ENCODE data around the gene PPFIBP2. TPM values are rescaled to one million over a fixed set of nuclear protein-coding genes. Genes with fewer than 3 reads are reported as not detected.

The PPFIBP2 gene
- total RNA-seq, 2 experiments from 2014 or later: 19.9 to 25.7 TPM

GRCh38 chr11:7523416-7524210 is 9.8 kb downstream of the PPFIBP2 start:
- H3K27ac Mint-ChIP-seq: peak overlapping the region; percentile 0
- peaks cover 18% of the 10 kb centered on the region for H3K36me3 Mint-ChIP-seq
- no peaks in the 10 kb centered on the region for H3K9me3 Mint-ChIP-seq
- DNase-seq (no peak), ATAC-seq (ENCODE audit: low read depth) (no peak)
- H3K27me3 Mint-ChIP-seq: peaks cover 3% of the 10 kb centered on the region
- no peak overlapping the region for H3K4me3 Mint-ChIP-seq
- POLR2A ChIA-PET: interaction anchor here (2.1 kb wide), 1 partner anchor 9 kb away, joined by 5 read pairs; no protein-coding TSS in a partner anchor
- H3K4me1 Mint-ChIP-seq: peaks cover 50% of the 10 kb centered on the region

GRCh38 chr11:7524462-7525235 is 10.8 kb downstream of the PPFIBP2 start:
- DNase-seq (no peak), ATAC-seq (ENCODE audit: low read depth) (no peak)
- Mint-ChIP-seq H3K27ac (peak overlapping the region; percentile 17), H3K4me3 (no peak overlapping the region), H3K27me3 (peaks cover 3% of the 10 kb centered on the region), H3K9me3 (no peaks in the 10 kb centered on the region), H3K4me1 (peaks cover 52% of the 10 kb centered on the region), H3K36me3 (peaks cover 14% of the 10 kb centered on the region)
- POLR2A ChIA-PET: interaction anchor here (2.1 kb wide), 1 partner anchor 10 kb away, joined by 5 read pairs; no protein-coding TSS in a partner anchor

DNA sequence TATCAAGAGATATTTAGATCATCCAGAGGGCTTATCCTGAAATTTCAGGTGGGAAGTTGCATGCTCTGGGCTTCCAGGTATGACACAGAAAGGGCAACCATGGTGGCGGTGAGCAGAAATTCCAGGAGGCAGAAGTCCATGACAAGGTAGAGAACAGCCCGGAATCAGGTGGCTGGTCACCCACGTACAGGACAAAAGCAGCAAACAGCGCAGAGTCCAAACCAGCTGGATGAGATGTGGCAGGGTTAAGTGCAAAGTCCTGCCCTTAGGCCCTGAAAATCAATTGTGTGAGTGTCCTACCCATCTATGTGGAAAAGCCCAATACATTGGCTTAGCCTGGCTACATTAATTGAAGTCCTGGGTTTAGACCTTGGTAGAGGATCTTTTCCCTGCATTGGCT is 11.6 kb downstream of the PPFIBP2 start:
- ATAC-seq (ENCODE audit: low read depth): no peak
- Mint-ChIP-seq H3K27me3 (peaks cover 3% of the 10 kb centered on the region), H3K4me3 (no peak overlapping the region), H3K9me3 (no peaks in the 10 kb centered on the region), H3K36me3 (peaks cover 14% of the 10 kb centered on the region), H3K4me1 (peaks cover 48% of the 10 kb centered on the region), H3K27ac (no peak overlapping the region)
- POLR2A ChIA-PET: interaction anchor here (2.1 kb wide), 1 partner anchor 10 kb away, joined by 5 read pairs; no protein-coding TSS in a partner anchor
- no peak for DNase-seq

GRCh38 chr11:7527029-7527428 is 13.2 kb downstream of the PPFIBP2 start:
- Mint-ChIP-seq H3K9me3 (no peaks in the 10 kb centered on the region), H3K27ac (peak overlapping the region; percentile 61), H3K4me1 (peaks cover 50% of the 10 kb centered on the region), H3K27me3 (peaks cover 3% of the 10 kb centered on the region), H3K4me3 (peak overlapping the region; percentile 71), H3K36me3 (peaks cover 16% of the 10 kb centered on the region)
- POLR2A ChIA-PET: interaction anchor here (1.1 kb wide), 1 partner anchor 13 kb away, joined by 3 read pairs; the partner anchor contains the start of gene PPFIBP2
- ATAC-seq (ENCODE audit: low read depth): peak; percentile 97
- peak; percentile 59 for DNase-seq

DNA sequence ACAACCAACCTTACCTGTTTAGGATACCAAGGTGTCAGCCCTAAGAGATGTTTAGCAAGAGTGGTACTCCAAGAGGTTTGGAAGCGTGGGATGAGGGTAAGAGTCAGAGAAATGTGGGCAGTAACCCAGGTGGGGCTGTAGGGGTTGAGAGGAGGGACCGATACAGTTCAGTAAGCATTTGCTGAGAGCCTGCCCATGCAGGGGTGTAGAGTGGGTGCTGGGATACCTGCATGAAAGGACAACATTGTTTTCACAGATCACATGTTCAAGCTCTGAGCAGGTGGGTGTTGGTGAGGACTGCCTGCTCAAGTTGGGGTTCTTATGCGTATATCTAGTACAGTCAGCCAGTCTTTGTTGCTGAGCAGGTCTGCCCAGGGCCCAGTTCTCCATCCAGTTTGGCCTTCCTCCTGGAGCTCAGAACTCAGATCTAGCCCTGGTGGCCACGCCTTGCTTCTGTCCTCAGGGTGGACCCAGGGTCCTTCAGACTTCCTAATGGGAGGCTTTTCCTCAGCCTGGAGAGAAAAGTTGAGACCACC is 14.8 kb downstream of the PPFIBP2 start:
- peaks cover 16% of the 10 kb centered on the region for H3K36me3 Mint-ChIP-seq
- DNase-seq (no peak), ATAC-seq (ENCODE audit: low read depth) (no peak)
- H3K4me1 Mint-ChIP-seq: peaks cover 51% of the 10 kb centered on the region
- H3K4me3 Mint-ChIP-seq: no peak overlapping the region
- H3K27me3 Mint-ChIP-seq: peaks cover 3% of the 10 kb centered on the region
- H3K9me3 Mint-ChIP-seq: no peaks in the 10 kb centered on the region
- POLR2A ChIA-PET: no interaction called here
- H3K27ac Mint-ChIP-seq: peak overlapping the region; percentile 12

GRCh38 chr11:7530013-7530640 is 16.3 kb downstream of the PPFIBP2 start:
- H3K4me3 Mint-ChIP-seq: no peak overlapping the region
- DNase-seq (no peak), ATAC-seq (ENCODE audit: low read depth) (no peak)
- H3K9me3 Mint-ChIP-seq: peaks cover 2% of the 10 kb centered on the region
- H3K36me3 Mint-ChIP-seq: peaks cover 15% of the 10 kb centered on the region
- peaks cover 3% of the 10 kb centered on the region for H3K27me3 Mint-ChIP-seq
- POLR2A ChIA-PET: interaction anchor here (2.0 kb wide), 1 partner anchor 9 kb away, joined by 4 read pairs; no protein-coding TSS in a partner anchor
- H3K4me1 Mint-ChIP-seq: peaks cover 53% of the 10 kb centered on the region
- H3K27ac Mint-ChIP-seq: no peak overlapping the region

GRCh38 chr11:7531011-7531410 is 17.2 kb downstream of the PPFIBP2 start:
- H3K36me3 Mint-ChIP-seq: peaks cover 11% of the 10 kb centered on the region
- H3K27ac Mint-ChIP-seq: no peak overlapping the region
- POLR2A ChIA-PET: interaction anchor here (2.0 kb wide), 1 partner anchor 9 kb away, joined by 4 read pairs; no protein-coding TSS in a partner anchor
- no peak for ATAC-seq (ENCODE audit: low read depth)
- DNase-seq: no peak
- peaks cover 52% of the 10 kb centered on the region for H3K4me1 Mint-ChIP-seq
- H3K4me3 Mint-ChIP-seq: no peak overlapping the region
- peaks cover 2% of the 10 kb centered on the region for H3K27me3 Mint-ChIP-seq
- H3K9me3 Mint-ChIP-seq: peaks cover 2% of the 10 kb centered on the region

- H3K4me3 Mint-ChIP-seq: no peak overlapping the region
- POLR2A ChIA-PET: interaction anchor here (2.0 kb wide), 1 partner anchor 11 kb away, joined by 4 read pairs; no protein-coding TSS in a partner anchor
- no peak for ATAC-seq (ENCODE audit: low read depth)
Observed at GRCh38 chr11:7532405-7533145, 18.8 kb downstream of the PPFIBP2 start.

GRCh38 chr11:7533199-7534041 is 19.6 kb downstream of the PPFIBP2 start:
- ATAC-seq (ENCODE audit: low read depth): no peak
- POLR2A ChIA-PET: interaction anchor here (1.2 kb wide), 1 partner anchor 13 kb away, joined by 3 read pairs; no protein-coding TSS in a partner anchor
- H3K36me3 Mint-ChIP-seq: peaks cover 11% of the 10 kb centered on the region
- H3K4me3 Mint-ChIP-seq: no peak overlapping the region
- H3K27ac Mint-ChIP-seq: no peak overlapping the region
- H3K4me1 Mint-ChIP-seq: peaks cover 53% of the 10 kb centered on the region
- H3K27me3 Mint-ChIP-seq: peaks cover 5% of the 10 kb centered on the region
- DNase-seq: no peak
- H3K9me3 Mint-ChIP-seq: peaks cover 2% of the 10 kb centered on the region

More at GRCh38 chr11:7532405-7533145, 18.8 kb downstream of the PPFIBP2 start:
- peaks cover 12% of the 10 kb centered on the region for H3K36me3 Mint-ChIP-seq
- H3K4me1 Mint-ChIP-seq: peaks cover 53% of the 10 kb centered on the region
- H3K9me3 Mint-ChIP-seq: peaks cover 2% of the 10 kb centered on the region
- H3K27ac Mint-ChIP-seq: no peak overlapping the region
- H3K27me3 Mint-ChIP-seq: peaks cover 5% of the 10 kb centered on the region
- no peak for DNase-seq

- peaks cover 53% of the 10 kb centered on the region for H3K4me1 Mint-ChIP-seq
- H3K36me3 Mint-ChIP-seq: peaks cover 11% of the 10 kb centered on the region
- peaks cover 5% of the 10 kb centered on the region for H3K27me3 Mint-ChIP-seq
- peaks cover 2% of the 10 kb centered on the region for H3K9me3 Mint-ChIP-seq
- no peak overlapping the region for H3K27ac Mint-ChIP-seq
- no peak overlapping the region for H3K4me3 Mint-ChIP-seq
- POLR2A ChIA-PET: interaction anchor here (1.2 kb wide), 1 partner anchor 13 kb away, joined by 3 read pairs; no protein-coding TSS in a partner anchor
- ATAC-seq (ENCODE audit: low read depth) (no peak), DNase-seq (no peak)
Observed at GRCh38 chr11:7534042-7534378, 20.2 kb downstream of the PPFIBP2 start.

- POLR2A ChIA-PET: no interaction called here
- peaks cover 13% of the 10 kb centered on the region for H3K36me3 Mint-ChIP-seq
- H3K9me3 Mint-ChIP-seq: peaks cover 2% of the 10 kb centered on the region
- H3K27me3 Mint-ChIP-seq: peaks cover 5% of the 10 kb centered on the region
- H3K4me1 Mint-ChIP-seq: peaks cover 56% of the 10 kb centered on the region
- H3K27ac Mint-ChIP-seq: no peak overlapping the region
- H3K4me3 Mint-ChIP-seq: no peak overlapping the region
- DNase-seq (no peak), ATAC-seq (ENCODE audit: low read depth) (peak; percentile 27)
Observed at GRCh38 chr11:7536100-7536499, 22.3 kb downstream of the PPFIBP2 start.

Measured in activated naive CD8-positive, alpha-beta T cell treated with anti-CD3 and anti-CD28 coated beads, Interleukin-2, amount 10 ng/mL, durations not matched to agents 7 days and 5 days (primary cell).